Central memory CD4-positive, alpha-beta T cell (primary cell): ENCODE results near the gene SCN1B.
"Not testable (repeated sequence)": the region's sequence is repeated elsewhere in the genome, so short reads cannot be mapped to it uniquely, and the experiment has no call there.

ENCODE experiments used
- DNase-seq: peaks from one replicate; pipeline ENCODE4 v3.0.0; 2022

Gene SCN1B

DNA sequence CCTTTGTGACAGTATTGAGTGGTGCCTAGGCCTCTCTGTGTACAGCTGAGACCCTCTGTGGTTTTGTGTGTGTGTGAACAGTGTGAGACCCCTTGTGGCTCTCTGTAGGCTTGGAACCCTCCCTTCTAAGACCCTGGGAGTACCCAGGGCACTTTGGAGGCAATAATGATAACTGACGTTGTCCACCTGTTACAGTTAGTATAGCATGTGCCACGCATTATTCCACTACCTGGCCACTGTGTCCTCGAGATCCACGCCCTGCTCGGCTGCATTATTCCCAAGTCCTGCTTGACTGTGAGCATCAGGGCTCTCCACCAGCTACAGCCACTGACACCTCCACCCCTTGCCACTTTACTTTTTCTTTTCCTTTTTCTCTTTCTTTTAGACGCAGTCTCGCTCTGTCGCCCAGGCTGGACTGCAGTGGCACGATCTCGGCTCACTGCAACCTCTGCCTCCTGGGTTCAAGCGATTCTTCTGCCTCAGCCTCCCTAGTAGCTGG, 28.2 kb upstream of the SCN1B start:
- DNase-seq, result no peak

DNA sequence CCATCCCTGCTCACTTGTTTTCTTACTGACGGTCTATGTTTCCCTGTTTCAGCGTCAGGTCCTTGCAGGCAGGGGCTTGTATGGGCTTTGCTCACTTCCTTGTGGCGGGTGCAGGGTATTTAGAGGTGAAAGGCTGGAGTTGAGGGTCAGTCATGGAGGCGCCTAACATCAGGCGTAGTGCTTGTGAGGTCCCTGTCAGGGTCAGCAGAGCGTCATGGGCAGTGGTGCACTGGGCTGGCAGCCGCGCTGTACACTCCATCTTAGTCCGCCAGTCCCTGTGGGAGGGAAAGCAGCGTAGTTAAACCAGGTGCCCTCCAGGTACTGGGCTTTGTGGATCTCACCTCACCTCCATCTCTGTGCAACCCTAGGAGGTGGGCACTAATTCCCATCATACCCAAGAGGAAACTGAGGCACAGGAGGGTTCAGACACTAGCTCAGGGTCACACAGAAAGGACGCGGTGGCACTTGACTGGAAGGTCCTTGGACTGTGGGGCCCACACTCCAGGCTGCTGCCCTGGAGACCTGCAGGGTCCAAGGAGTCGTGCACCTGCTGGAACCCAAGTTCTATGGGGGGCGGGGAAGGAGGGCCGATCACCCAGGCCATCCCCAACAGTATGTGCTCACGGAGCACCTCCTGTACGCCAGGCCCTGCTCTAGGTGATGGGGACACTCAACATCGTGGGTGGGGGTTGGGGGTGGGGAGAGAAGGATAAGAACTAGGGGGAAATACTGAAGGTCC, 25.6 kb upstream of the SCN1B start:
- no peak for DNase-seq

DNA sequence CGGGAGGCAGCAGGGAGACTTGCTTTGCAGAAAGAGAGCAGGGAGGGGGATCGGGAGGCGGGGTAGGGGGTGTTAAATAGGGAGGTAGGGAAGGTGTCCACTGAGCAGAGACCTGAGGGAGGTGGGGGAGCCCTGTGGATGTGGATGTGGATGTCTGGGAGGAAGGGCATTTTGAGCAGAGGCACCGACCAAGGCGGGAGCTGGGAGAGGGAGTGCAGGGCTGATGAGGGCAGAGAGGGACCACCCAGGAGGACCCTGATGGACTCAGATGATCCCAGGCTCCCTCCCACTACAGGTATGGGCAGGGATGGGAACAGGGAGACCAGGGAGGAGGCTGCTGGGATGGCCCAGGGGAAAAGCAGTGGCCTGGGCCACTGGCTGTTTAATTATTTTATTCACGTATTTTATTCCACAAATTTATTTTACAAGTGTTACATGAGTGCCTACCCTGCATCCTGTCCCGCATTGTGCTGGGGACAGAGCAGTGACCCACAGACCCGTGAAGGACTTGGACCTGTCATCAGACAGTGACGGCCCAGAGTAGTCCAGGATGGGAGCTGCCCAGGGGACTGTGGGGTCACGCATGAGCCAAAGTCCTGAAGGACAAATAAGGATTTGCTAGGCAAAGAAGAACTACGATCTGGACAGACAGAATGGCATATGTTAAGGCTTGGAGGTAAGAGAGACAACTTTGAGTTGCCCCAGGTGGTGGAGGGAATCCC, 24.9 kb upstream of the SCN1B start:
- DNase-seq, result no peak

DNA sequence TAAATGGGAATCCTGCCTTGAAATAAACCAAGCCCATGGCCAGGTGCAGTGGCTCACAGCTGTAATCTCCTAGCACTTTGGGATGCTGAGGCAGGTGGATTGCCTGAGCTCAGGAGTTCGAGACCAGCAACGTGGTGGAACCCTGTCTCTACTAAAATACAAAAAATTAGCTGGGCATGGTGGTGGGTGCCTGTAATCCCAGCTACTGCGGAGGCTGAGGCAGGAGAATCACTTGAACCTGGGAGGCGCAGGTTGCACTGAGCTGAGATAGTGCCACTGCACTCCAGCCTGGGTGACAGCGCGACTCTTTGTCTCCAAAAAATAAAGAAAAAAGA, 24.3 kb upstream of the SCN1B start:
- not testable (repeated sequence) for DNase-seq

DNA sequence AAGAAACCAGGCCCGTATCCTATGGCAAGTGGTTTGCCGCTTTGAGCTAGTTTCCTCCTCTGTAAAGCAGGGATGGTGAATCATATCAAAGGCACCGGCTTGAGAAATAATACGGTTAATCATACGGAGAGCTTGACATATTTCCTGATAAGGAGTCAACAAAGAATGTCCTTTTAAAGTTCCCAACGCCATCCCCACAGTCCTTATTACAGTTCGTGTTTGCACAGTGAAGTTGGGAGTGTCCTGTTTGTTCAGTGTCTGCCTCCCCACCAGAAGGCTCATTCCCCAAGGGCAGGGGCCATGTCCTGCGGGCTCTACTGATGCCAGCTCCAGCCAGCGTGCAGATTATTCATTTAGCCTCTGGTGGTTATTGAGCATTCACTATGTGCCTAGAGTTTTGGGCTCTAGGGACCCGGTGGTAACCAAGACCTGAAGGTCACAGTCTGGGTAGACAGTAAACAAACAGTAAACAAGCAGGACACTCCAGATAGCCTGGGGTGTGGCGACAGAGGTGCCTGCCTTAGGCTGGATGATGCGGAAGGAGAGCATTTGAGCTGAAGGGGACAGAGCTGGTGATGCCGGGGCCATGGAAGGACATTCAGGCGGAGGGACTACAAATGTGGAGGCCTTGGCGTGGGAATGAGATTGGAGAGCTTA, 23.8 kb upstream of the SCN1B start:
- DNase-seq, result no peak

DNA sequence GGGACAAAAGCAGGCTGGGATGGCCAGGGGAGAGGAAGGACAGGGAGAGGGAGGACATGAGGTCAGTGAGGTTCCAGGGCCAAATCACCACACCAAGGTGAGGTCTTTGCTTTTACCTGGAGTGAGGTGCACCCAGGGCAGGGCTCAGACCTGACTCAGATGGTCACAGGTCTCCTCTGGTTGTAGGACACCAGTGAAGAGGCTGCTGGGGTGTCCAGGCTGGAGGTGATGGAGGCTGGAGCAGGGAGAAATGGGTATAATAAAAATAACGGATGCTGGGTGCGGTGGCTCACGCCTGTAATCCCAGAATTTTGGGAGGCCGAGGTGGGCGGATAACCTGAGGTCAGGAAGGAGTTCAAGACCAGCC, 23.3 kb upstream of the SCN1B start:
- DNase-seq, result no peak

DNA sequence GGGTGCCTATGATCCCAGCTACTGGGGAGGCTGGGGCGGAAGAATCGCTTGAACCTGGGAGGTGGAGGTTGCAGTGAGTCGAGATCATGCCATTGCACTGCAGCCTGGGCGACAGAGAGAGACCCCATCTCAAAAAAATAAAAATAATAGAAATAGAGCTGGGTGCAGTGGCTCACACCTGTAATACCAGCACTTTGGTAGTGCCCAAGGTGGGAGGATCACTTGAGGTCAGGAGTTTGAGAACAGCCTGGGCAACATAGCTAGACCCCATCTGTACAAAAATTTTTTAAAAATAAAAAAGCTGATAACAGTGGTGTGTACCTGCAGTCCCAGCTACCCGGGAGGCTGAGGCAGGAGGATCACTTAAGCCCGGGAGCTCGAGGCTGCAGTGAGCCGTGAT, 22.8 kb upstream of the SCN1B start:
- DNase-seq, result not testable (repeated sequence)

DNA sequence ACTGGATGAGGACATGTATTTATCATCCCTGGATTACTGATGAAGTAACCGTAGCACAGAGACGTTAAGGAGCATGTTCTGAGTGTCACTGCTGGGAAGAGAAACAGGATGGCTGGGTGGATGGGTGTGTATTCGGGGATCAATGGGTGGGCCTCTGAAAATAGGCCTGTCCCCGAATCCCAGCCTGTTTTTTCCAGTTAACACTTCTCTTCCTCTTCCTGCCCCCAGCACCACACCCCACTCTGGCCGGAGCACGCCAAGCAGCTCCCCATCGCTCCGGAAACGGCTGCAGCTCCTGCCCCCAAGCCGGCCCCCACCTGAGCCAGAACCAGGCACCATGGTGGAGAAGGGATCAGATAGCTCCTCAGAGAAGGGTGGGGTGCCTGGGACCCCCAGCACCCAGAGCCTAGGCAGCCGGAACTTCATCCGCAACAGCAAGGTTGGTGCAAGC, 21.4 kb upstream of the SCN1B start:
- DNase-seq, result no peak

DNA sequence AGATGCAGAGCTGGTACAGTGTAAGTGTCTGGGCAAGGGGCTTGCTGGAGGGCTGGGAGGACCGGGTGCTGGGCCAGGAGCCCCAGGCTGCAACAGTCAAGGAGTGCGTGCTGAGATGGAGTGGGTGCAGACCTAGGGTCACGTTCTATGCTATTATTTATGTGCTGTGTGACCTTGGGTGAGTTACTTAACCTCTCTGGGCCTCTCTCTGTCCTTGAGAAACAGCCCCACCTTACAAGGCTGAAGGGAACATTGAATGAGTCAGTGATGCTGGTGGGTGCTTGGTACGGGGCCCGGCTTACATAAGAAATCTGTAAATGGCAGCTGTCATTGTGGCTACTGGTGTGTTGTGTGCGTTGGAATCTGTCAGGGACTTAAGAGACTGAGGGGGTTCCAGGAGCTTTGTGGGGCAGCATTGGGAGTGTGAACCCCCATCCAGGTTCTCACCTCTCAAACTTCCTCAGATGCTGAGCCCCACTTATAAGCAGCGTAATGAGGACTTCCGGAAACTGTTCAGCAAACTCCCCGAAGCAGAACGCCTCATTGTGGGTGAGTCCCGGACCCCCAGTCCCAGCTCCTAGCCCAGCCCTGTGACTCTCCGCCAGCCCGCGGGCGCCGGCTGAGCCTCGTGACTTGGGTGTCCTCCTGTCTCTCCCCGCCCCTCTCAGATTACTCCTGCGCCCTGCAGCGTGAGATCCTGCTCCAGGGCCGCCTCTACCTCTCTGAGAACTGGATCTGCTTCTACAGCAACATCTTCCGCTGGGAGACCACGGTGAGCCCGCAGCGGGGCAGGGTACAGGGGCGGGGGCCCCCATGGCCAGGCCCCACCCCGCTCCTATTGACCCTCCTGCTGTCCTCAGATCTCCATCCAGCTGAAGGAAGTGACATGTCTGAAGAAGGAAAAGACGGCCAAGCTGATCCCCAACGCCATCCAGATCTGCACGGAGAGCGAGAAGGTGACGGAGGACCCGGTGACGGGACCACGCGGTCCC, 20.6 kb upstream of the SCN1B start:
- no peak for DNase-seq

DNA sequence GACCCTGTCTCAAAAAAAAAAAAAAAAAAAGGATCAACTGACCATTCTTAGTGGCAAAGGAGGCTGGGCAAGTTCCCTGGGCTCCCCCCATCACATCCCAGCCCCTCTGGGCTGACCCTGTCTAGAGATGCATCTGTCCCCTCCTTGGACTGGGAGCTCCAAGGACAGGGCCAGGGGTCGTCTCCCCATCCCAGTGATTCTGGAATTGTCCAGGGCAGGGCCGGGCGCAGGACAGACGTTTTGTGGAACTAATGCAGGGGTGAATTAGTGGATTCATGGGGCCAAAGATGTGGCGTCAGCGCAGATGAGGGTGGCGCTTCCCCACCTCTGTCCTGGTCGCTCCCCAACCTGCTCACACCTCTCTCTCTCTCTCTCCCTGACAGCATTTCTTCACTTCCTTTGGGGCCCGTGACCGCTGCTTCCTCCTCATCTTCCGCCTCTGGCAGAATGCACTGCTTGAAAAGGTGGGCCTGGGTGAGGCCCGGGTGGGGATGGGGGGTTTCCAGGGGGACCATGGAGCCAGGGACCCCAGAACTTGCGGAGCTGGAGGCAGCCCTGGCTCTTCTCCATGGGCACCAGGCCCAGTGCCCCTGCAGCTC, 19.1 kb upstream of the SCN1B start:
- DNase-seq, result no peak

DNA sequence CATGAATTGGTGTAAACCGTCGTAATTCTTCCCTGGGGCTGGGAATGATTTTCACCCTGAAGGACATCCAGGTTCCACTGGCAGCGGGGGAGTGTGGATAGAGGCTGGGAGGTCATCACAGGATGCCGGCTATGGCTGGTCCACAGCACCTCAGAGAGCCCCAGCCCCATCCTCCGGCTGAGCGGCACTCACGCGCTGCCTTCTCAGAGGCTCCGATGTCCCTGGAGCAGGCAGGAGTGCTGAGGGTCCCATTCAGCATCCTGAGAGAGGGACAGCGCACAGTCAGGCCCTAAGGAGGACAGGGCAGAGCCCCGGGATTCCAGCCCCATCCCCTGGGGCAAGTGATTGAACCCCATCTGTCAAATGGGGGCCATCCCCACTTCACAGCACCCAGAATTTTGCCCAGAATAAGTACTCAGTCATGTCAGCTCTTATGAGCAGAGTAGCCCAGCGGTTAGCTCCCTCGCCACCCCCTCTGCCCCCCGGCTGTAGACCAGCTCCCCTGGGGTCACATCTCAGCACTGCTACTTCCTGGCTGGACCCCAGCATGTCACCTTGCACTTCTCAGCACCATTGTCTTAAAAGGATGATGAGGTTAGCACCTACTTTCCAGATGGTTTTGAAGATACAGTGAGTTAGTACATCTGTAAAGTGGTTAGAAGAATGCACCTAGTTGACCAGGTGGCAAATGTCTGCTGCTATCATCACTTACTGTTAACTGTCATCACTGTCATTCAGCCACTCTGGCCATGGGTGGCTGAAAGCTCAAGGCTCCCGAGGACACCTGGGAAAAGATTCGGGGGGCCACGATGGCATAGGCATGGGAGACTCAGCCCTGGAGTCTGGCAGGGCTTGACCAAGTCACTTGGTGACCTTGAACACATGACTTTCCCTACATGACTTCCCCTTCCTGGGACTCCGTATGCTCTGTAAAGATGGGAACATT, 18.3 kb upstream of the SCN1B start:
- DNase-seq, result no peak

DNA sequence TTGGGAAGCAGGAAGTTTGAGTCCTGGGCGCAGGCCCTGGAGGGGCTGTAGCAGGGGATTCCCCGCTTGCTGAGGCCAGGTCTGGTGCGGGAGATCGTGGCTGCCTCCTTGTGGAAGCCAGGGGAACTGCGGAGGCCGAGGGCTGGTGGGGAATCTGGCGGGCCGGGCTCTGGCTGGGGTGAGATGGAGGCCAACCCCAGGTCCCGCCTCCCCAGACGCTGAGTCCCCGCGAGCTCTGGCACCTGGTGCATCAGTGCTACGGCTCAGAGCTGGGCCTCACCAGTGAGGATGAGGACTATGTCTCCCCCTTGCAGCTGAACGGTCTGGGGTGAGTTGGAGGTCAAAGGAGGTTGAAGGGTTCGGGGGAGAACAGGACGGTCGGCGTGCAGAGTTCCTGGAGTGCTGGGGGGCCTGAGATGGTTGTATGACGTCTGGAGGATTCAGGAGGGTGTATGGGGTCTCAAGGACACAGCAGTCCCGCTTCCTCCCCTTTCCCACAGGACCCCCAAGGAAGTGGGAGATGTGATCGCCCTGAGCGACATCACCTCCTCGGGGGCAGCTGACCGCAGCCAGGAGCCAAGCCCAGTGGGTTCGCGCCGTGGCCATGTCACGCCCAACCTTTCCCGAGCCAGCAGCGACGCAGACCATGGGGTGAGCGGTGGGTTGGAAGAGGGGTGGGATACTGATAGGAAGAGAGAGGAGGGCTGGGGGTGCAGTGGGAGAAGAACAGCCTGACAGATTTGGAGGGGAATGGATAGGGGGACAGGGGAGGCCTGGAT, 17.0 kb upstream of the SCN1B start:
- DNase-seq, result peak; percentile 75

DNA sequence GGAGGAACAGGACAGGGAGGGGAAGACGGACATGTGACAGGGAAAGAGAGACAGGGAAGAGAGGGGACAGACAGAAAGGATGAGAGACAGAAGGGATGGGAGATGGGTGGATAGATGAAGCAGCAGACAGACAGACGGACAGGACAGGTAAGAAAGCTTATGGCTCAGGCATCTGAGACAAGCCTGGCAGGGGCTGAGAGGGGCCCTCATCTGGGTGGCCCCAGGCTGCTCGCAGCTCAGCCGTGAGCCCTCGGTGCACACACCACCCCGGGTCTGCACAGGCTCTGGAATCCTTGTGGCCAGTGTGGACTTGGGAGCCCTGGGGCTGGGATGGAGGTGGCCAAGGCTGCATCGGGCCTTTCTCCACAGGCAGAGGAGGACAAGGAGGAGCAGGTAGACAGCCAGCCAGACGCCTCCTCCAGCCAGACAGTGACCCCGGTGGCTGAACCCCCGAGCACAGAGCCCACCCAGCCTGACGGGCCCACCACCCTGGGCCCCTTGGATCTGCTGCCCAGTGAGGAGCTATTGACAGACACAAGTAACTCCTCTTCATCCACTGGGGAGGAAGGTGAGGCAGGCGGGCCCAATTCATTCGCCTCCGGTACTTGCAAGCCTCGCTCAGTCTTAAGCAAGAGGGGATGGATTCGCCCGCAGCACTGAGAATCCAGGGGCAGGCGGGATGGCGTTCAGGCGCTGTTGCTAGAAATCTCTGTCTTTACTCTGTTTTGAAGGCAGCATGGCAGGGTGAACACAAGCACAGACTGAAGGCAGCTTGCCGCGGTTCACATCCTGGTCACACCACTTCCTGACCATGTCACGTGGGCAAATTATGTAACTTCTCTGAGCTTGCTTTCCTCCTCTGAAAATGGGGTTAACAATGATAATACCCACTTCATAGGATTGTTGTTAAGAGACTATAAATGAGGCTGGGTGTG, 16.2 kb upstream of the SCN1B start:
- DNase-seq, result peak; percentile 86

DNA sequence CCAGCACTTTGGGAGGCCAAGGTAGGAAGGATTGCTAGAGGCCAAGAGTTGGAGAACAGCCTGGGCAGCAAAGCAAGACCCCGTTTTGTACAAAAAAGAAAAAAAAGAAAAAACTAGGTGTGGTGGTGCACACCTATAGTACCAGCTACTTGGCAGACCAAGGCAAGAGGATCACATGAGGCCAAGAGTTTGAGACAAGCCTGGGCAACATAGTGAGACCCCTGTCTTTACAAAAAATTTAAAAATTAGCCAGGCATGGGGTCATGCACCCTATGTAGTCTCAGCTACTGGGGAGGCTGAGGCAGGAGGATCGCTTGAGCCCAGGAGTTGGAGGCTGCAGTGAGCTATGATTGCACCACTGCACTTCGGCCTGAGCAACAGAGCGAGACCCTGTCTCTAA, 15.5 kb upstream of the SCN1B start:
- DNase-seq, result not testable (repeated sequence)

DNA sequence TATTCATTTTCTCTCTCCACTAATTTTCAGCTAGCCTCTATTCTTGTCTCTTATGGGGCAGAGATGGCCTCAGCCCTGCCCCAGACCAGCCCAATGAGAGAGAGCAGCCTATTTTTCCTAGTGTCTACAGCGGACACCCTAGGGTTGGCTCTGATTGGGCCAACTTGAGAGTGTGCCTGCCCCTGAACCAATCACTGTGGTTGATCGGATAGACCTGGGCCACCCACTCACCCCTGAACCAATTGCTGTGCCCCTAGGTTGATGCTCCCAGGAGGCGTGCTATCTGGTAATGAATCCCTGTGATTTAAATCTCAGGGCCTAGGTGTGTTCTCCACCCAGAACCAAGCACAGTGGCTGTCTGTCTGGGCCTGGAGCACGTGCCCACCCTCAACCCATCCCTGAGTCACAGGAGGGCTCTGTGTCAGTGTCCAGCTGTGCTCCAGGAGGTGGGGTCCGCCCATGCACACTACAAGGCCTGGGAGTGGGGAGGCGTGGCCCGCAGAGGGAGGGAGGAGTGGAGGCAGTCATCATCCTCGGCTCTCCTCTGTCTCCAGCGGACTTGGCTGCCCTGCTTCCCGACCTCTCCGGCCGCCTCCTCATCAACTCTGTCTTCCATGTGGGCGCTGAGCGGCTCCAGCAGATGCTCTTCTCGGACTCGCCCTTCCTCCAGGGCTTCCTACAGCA, 14.9 kb upstream of the SCN1B start:
- DNase-seq, result no peak

DNA sequence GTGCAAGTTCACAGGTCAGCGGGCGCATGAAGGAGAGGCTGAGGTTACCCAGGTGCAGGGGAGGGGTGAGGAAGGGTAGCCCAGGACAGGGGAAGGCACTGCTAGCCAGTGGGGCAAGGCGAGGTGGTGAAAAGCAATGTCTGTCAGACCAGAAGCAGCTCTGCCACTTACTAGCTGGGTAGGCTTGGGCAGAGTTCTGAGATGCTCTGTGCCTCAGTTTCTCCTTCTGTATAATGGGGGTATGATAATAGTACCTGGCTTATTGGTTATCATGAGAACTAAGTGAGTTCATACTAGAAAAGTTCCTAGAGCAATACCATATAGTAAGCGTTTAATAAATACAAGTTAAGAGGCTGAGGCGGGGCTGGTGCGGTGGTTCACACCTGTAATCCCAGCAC, 14.3 kb upstream of the SCN1B start:
- DNase-seq, result no peak

DNA sequence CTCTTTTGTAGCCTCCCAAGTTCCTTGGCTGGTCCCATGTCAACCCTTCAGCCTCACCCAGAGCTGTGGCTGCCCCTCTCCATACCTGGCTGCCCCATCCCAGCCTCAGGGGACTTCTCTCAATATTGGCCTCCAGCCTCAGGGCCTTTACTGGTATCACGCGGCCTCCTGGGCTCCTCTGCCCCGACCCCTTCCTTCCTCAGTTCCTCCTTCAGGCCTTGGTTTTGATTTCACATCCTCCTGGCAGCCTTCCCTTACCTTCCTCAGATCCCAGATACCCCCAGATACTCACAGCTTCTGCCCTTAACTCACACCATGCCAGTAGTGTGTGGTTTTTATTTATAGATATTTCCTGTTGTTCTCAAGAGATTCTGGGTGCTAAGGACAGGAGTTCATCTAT, 12.8 kb upstream of the SCN1B start:
- no peak for DNase-seq

DNA sequence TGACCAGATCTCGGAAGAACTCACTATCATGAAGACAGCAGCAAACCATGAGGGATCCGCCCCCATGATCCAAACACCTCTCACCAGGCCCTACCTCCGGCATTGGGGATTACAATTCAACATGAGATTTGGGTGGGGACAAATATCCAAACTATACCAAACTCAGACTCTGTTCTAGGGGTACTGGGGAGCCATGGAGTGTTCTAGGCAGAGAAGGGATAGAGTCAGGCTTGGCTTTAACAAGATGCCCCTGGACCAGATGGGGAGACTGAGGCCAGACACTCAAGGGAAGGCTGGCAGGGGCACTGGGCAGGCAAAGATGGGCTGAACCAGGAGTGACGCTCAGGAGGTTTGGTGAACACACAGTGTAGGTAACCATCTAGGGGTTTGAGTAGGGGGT, 11.9 kb upstream of the SCN1B start:
- DNase-seq, result no peak
